Neutrophil (primary cell): ENCODE data around the gene AEBP1.

Experiments
- H3K27ac ChIP-seq: fragments of 200-600 bp; sonication (generic); 2 replicates; pipeline ENCODE4 v1.5.1; 2016; ENCODE audit warnings: mild to moderate bottlenecking, moderate library complexity
- H3K27me3 ChIP-seq: fragments of 200-600 bp; sonication (generic); 2 replicates; pipeline ENCODE4 v1.6.0; 2016; ENCODE audit warnings: mild to moderate bottlenecking
- H3K36me3 ChIP-seq: fragments of 200-600 bp; sonication (generic); 2 replicates; pipeline ENCODE4 v1.5.1; 2017
- H3K4me1 ChIP-seq, 2 experiments: fragments of 200-600 bp in 1 of 2; sonication (generic) in 1 of 2; 1 replicate in 1 of 2; 2 replicates in 1 of 2; pipeline versions ENCODE4 v1.5.1 to v1.6.1; 2013 to 2016; ENCODE audit warnings: low read depth in 1 of 2, low read length in 1 of 2, mild to moderate bottlenecking in 1 of 2, moderate library complexity in 1 of 2; ENCODE audit not compliant: control insufficient read depth in 1 of 2, insufficient read depth in 1 of 2
- H3K4me3 ChIP-seq, 2 experiments: fragments of 200-600 bp in 1 of 2; sonication (generic) in 1 of 2; 1 replicate in 1 of 2; 2 replicates in 1 of 2; pipeline ENCODE4 v1.5.1; 2013 to 2016; ENCODE audit warnings: low read depth in 1 of 2, low read length in 1 of 2, mild to moderate bottlenecking in 1 of 2, moderate library complexity in 1 of 2
- H3K9me3 ChIP-seq: fragments of 200-600 bp; sonication (generic); 2 replicates; pipeline ENCODE4 v1.5.1; 2016
- CTCF ChIP-seq: fragments of 200-600 bp; sonication (generic); IDR thresholded peaks from 2 replicates; pipeline ENCODE4 v1.5.1; 2016; ENCODE audit warnings: antibody characterized with exemption

AEBP1 gene

GRCh38 chr7:44071726-44072363 lies 32.3 kb upstream of the AEBP1 start:
- no peak for TF ChIP-seq CTCF
- no peaks in the 10 kb centered on the region for H3K9me3 ChIP-seq
- H3K4me3 ChIP-seq, result no peak overlapping the region
- H3K27ac ChIP-seq, result peak overlapping the region; percentile 94
- no peaks in the 10 kb centered on the region for H3K27me3 ChIP-seq
- H3K36me3 ChIP-seq, result peaks cover 34% of the 10 kb centered on the region
- H3K4me1 ChIP-seq, result peaks cover 25 to 27% of the 10 kb centered on the region in 2 experiments

GRCh38 chr7:44072364-44073231 lies 31.5 kb upstream of the AEBP1 start:
- Histone ChIP-seq H3K27ac (peak overlapping the region; percentile 94), H3K9me3 (no peaks in the 10 kb centered on the region), H3K4me3 (no peak overlapping the region), H3K4me1 (peaks cover 25 to 27% of the 10 kb centered on the region in 2 experiments), H3K36me3 (peaks cover 42% of the 10 kb centered on the region), H3K27me3 (no peaks in the 10 kb centered on the region)
- TF ChIP-seq CTCF, result no peak

GRCh38 chr7:44073664-44074348 lies 30.3 kb upstream of the AEBP1 start:
- Histone ChIP-seq H3K4me1 (peaks cover 25 to 27% of the 10 kb centered on the region in 2 experiments), H3K27me3 (no peaks in the 10 kb centered on the region), H3K27ac (peak overlapping the region; percentile 94), H3K9me3 (no peaks in the 10 kb centered on the region), H3K4me3 (peak overlapping the region; percentile 50 to 53), H3K36me3 (peaks cover 54% of the 10 kb centered on the region)
- TF ChIP-seq CTCF, result peak; percentile 44

GRCh38 chr7:44074349-44074695 lies 29.8 kb upstream of the AEBP1 start:
- H3K36me3 ChIP-seq, result peaks cover 59% of the 10 kb centered on the region
- peaks cover 25 to 27% of the 10 kb centered on the region in 2 experiments for H3K4me1 ChIP-seq
- no peaks in the 10 kb centered on the region for H3K27me3 ChIP-seq
- no peak for TF ChIP-seq CTCF
- peak overlapping the region; percentile 94 for H3K27ac ChIP-seq
- H3K4me3 ChIP-seq, result peak overlapping the region; percentile 50 to 53
- no peaks in the 10 kb centered on the region for H3K9me3 ChIP-seq

GRCh38 chr7:44075296-44076075 lies 28.7 kb upstream of the AEBP1 start:
- TF ChIP-seq CTCF, result no peak
- peaks cover 25 to 27% of the 10 kb centered on the region in 2 experiments for H3K4me1 ChIP-seq
- H3K27ac ChIP-seq, result peak overlapping the region; percentile 94
- no peak overlapping the region for H3K4me3 ChIP-seq
- no peaks in the 10 kb centered on the region for H3K9me3 ChIP-seq
- H3K27me3 ChIP-seq, result no peaks in the 10 kb centered on the region
- peaks cover 71% of the 10 kb centered on the region for H3K36me3 ChIP-seq
